Measurements from ENCODE around the gene SEC14L5. TPM values are rescaled to one million over a fixed set of nuclear protein-coding genes. Genes with fewer than 3 reads are reported as not detected.
A peak's percentile ranks its signal among the peaks of the same experiment; 100 is the strongest.
"Not testable (repeated sequence)": the region's sequence is repeated elsewhere in the genome, so short reads cannot be mapped to it uniquely, and the experiment has no call there.

The SEC14L5 gene
- total RNA-seq, 1 donor from 2014 or later: 43.1 TPM

DNA sequence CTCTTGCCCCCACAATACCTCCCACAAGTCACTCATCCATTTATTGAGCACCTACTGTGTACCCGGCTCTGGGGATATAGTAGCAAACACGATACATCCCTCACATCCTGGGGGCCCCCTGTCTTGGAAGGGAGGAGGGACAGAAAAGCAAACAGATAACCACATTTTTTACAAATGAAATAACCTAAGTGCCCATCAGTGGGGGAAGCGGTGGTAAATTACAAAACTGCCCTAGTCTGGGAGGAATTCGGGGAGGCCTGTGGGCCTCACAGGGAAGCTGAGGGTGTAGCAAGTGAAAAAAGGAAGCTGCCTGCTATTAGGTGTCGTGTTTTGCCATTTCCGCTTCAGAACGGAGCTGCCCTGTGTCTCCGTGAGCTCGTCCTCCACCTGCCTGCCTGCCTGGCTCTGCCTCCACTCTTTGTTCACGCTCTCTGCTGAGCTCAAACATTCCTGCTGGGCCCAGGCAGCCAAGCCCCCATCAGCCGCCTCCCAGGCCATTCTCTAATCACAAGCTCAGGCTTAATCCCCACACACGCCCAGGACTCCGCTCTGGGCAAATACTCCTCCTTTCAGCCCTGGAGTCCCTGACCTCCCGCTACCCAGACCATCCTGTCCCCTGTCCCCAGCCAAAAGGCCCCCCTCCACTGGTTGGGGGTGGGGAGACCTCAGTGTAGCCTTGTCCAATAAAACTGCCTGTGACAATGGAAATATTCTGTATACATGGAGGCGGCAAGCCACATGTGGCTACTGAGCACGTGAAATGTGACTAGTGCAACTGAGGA lies 10.2 kb upstream of the SEC14L5 start:
- DNase-seq (ENCODE audit: low spot score) (no peak), ATAC-seq (no peak)
- intact Hi-C loops (cut with DNase I): no loop called here

DNA sequence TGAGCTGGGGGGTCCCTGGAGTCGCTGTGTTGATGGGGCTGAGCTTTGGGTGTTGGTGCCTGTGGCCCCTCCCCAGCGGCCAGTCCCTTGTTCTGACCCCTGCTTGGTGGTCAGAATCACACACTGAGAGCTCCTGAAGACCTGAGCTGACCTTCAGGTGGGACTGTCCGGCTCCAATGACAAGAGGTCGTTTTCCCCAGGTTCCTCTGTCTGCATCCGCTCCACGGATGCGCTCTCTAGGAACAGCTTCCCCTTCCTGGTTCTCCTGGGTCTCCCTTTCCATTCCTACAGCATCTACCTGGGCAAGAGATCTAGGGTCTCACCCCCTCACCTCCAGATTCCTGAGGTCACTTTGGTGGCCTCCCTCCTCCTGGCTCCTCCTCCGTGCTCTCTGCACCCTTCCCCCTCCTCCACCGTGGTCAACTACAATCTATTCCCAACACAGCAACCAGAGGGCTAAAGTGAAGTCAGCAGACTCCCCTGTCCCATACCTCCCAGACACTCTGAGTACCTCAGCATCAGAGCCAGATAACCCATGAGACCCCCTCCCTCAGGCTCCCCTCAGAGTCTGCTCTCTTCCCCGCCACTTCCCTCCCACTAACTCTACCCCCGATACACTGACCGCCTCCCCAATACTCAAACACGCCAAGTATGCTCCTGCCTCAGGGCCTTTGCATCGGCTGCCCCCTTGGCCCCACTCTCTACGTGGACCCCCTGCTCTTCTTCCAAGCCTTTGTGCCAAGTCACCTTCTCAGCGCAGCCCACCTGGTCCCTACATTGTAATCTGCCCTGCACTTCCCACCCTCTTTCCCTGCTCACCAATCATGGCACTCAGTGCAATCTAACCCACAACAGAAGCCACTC lies 9.0 kb upstream of the SEC14L5 start:
- intact Hi-C loops (cut with DNase I): no loop called here
- DNase-seq (ENCODE audit: low spot score) (no peak), ATAC-seq (no peak)

DNA sequence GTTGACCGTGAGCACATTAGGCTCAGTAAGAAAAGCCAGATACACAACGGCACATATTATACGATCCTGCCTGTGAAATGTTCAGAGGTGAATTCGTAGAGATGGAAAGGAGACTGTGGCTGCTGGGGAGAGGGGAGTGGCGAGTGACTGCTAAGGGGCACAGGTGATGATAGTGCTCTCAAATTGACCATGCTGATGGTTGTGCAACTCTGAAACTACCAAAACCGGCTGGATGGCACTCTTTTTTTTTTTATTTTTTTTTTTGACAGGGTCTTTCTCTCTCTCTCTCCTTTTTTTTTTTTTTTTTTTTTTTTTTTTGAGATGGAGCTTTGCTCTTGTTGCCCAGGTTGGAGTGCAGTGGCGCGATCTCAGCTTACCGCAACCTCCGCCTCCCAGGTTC lies 8.1 kb upstream of the SEC14L5 start:
- intact Hi-C loops (cut with DNase I): loop anchor here (10.0 kb wide), 1 partner anchor 255 kb away; the partner anchor contains the start of gene NUDT16L1
- ATAC-seq: no peak
- DNase-seq (ENCODE audit: low spot score): no peak

DNA sequence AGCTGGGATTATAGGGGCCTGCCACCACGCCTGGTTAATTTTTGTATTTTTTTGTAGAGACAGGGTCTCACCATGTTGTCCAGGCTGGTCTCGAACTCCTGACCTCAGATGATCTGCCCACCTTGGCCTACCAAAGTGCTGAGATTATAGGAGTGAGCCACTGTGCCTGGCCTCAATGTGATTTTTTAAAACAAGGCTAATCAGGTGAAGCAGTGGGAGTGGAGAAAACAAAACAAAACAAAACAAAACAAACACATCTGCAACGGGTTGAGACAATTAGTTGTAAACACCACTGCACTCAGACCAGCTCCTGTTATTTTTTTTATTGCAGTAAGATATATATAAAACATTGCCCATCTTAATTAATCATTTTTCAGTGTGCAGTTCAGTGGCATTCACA lies 6.5 kb upstream of the SEC14L5 start:
- not testable (repeated sequence) for ATAC-seq; DNase-seq (ENCODE audit: low spot score)
- intact Hi-C loops (cut with DNase I): loop anchor here (10.0 kb wide), 1 partner anchor 257 kb away; the partner anchor contains the start of gene NUDT16L1

DNA sequence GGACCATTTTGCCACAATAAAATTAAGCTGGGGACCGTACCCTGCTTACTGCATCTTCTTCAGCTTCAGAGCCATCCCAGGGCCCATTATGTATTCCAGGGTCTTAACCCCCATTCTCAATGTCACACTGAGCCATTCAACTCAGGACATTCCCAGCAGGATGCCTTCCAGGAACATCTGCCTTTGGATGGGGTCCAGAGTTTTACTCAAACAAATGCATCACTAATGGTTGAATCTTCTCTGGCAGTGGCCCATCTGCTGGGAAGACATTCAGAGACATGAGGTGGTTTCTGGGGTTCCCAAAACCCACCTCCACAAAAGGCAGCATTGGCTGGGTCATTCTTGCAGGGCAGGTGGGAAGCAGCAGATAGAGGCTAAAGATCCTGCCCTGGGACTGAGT lies 3.4 kb upstream of the SEC14L5 start:
- ATAC-seq (no peak), DNase-seq (ENCODE audit: low spot score) (no peak)
- intact Hi-C loops (cut with DNase I): loop anchor here (5.0 to 10.0 kb wide), 3 partner anchors 68 to 260 kb away; partner anchors contain the start of gene NUDT16L1

DNA sequence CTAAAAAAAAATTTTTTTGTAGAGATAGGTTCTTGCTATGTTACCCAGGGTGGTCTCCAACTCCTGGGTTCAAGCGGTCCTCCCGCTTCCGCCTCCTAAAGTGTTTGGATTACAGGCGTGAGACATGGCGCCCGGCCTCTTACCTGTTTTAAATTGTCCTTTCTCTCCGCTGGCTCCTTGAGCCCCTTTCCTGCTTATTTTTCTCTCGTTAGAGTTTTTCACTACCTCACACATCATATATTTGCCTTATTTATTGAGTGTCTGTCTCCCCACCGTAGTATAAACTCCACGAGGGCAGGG lies 760 bp upstream of the SEC14L5 start:
- DNase-seq (ENCODE audit: low spot score): no peak
- no peak for ATAC-seq
- intact Hi-C loops (cut with DNase I): loop anchor here (5.0 to 10.0 kb wide), 3 partner anchors 65 to 263 kb away; partner anchors contain the start of gene NUDT16L1

DNA sequence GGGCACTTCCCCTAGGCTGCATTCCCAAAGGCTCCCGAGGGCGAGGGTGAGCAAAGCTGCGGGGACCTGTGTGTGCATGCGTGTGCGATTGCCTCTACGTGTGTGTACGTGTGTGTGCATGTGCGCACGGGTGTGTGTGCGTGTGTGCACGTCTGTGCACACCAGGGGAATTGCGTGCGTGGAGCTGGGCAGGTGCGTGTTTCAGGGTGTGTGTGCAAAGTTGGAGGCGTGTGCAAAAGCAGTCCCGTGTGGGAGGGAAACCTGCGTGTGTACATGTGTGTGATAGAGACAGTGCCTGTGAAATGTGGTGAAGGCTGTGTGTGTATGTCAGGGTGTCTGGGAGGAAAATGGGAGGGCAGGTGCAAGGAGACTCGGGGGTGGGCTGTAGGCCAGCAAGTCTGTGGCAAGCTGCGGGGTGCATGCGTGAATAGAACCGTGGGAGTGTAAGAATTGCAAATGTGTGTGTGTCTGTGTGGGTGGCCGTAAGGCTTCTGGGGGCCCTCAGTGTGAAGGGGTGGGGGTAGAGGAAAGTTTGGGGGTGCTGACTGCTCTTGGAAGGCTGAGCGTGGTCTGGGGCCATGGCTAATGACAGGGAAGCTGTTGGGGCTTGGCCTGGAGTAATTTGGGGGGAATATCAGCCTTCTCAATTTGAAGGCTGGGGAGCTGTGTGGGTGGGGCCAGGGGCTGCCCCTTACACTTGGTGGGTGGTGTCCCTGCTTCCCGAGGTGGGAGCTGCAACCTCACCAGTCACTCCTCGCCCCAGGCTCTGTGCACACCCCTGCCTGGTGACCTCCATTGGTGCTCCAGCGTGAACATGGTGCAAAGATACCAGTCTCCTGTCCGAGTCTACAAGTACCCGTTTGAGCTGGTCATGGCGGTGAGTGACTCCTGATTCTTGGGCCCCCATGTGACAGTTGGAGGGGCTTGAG lies 644 bp downstream of the SEC14L5 start:
- intact Hi-C loops (cut with DNase I): loop anchor here (5.0 to 10.0 kb wide), 3 partner anchors 64 to 264 kb away; partner anchors contain the start of gene NUDT16L1
- DNase-seq (ENCODE audit: low spot score): no peak
- ATAC-seq: no peak

DNA sequence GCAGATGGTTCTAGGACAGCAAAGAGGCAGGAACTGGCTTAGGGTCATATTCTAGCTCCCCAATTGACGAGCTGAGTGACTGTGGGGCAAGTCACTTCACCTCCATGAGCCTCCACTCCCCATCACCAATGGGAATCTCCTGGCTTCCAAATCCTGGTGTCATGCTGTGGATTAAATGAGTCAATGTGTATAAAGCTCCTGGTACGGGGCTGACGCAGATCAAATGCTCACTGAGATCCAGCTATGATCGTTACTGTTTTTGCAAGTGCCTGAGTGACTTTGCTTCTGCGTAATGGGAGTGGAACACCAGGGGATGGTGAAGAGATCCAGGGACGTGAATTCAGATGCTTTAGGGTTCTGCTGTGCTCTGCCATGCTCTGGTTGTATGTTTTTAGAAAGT lies 2.4 kb downstream of the SEC14L5 start:
- ATAC-seq (no peak), DNase-seq (ENCODE audit: low spot score) (no peak)
- intact Hi-C loops (cut with DNase I): no loop called here

DNA sequence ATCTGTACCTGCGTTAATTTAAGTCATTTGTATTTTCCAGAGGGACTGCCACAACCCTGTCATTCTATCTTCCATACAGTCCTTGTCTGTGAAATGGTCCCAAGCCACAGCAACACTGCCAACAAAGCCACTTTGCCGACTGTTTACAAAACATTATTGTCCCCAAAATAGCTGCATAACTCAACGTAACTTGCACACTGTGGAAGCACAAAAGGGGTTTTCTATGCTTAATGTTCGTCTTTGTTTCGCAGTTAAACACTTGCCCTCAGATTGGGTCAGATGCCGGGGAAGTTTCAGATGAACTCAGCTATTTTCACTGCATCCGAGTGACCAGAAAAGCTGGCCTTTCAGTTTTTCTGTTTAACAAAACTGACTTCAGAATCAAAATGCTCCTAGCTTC lies 4.6 kb downstream of the SEC14L5 start:
- ATAC-seq (no peak), DNase-seq (ENCODE audit: low spot score) (no peak)
- intact Hi-C loops (cut with DNase I): no loop called here

DNA sequence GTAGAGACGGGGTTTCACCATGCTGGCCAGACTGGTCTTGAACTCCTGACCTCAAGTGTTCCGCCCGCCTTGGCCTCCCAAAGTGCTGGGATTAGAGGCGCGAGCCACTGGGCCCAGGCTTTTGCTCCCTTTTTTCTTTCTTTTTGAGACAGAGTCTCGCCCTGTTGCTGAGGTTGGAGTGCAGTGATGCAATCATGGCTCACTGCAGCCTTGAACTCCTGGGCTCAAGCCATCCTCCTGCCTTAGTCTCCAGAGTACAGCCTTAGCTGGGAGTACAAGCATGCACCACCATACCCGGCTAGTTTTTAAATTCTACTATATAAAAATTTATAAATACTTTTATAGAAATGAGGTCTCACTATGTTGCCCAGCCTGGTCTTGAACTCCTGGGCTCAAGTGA lies 5.4 kb downstream of the SEC14L5 start:
- intact Hi-C loops (cut with DNase I); DNase-seq (ENCODE audit: low spot score); ATAC-seq: not testable (repeated sequence)

DNA sequence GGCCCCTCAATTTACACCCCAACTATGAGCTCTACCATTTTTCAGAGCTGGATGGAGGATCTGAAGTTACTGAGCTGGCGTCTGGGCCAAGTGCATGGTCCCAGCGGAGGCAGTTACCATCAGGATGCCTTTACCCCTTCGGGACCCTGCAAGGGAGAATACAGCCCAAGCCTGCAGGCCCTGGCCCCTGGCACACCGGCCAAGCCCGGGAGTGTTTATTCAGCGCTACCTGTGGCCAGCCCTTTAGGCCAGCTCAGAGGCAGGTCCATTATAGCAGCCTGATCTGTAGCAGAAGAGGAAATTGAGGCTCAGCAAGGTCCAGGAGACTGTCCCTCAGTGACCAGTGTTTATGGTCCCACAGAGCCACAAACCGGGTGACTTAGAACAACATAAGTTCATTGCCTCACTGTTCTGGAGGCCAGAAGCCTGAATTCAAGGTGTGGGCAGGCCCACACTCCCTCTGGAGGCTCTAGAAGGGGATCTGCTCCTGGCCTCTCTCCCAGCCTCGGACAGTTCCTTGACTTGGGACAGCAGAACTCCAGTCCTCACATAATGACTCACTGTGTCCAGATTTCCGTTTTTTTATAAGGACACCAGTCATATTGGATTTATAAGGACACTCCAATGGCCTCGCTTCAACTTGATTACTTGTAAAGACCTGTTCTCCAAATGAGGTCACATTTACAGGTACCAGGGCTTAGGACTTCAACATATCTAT lies 8.8 kb downstream of the SEC14L5 start:
- DNase-seq (ENCODE audit: low spot score): no peak
- intact Hi-C loops (cut with DNase I): no loop called here
- no peak for ATAC-seq

DNA sequence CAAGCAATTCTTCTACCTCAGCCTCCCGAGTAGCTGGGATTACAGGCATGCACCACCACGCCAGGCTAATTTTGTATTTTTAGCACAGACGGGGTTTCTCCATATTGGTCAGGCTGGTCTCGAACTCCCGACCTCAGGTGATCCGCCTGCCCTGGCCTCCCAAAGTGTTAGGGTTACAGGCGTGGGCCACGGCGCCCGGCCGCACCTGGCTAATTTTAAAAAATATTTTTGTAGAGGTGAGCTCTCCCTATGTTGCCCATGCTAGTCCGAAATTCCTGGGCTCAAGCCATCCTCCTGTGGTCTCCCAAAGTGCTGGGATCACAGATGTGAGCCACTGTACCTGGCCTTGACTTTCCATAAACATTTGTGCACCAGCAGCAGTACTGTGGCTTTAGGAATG lies 10.1 kb downstream of the SEC14L5 start:
- intact Hi-C loops (cut with DNase I); DNase-seq (ENCODE audit: low spot score); ATAC-seq: not testable (repeated sequence)

DNA sequence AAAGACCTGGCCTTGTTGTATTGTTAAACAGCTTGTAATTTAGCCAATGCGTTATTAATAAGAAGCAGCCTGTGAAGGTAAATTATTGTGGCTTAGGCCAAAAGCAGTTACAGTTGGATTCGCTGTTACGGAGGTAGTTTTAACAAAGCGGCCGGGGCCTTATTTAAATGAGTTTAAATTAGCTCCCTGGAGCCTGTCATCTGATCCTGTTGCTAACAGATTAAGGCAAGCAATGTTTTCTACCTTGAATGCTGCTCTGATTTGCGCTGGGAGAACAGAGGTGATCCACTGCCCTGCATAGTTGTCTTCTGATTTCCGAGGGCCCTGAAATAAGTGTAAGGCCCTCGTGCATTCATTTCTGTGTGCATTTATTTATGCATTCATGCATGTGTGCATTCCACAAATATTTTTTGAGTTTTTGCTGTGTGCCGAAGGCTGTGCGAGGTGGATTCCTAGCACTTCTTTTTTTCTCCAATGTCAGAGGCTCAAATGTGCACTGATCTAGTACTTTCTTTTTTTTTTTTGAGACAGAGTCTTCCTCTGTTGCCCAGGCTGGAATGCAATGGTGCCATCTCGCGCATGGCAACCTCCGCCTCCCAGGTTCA lies 10.9 kb downstream of the SEC14L5 start:
- ATAC-seq (no peak), DNase-seq (ENCODE audit: low spot score) (no peak)
- intact Hi-C loops (cut with DNase I): no loop called here

DNA sequence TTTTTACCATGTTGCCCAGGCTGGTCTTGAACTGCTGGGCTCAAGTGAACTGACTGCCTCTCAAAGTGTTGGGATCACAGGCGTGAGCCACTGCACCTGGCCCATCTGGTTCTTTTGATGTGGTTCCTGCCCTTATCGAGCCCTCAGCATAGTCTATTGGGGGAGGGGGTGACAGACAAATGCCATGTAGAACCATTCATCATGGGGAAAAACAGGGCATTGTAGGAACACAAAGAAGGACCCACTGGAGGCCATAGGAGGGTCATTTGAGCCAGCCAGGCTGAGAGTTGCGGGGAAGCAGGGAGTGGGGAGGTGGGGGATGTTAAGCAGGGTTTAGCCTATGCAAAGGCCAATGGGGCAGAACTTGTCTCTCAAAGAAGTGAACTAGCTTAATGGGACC lies 11.9 kb downstream of the SEC14L5 start:
- peak; percentile 33 for ATAC-seq
- intact Hi-C loops (cut with DNase I): no loop called here

DNA sequence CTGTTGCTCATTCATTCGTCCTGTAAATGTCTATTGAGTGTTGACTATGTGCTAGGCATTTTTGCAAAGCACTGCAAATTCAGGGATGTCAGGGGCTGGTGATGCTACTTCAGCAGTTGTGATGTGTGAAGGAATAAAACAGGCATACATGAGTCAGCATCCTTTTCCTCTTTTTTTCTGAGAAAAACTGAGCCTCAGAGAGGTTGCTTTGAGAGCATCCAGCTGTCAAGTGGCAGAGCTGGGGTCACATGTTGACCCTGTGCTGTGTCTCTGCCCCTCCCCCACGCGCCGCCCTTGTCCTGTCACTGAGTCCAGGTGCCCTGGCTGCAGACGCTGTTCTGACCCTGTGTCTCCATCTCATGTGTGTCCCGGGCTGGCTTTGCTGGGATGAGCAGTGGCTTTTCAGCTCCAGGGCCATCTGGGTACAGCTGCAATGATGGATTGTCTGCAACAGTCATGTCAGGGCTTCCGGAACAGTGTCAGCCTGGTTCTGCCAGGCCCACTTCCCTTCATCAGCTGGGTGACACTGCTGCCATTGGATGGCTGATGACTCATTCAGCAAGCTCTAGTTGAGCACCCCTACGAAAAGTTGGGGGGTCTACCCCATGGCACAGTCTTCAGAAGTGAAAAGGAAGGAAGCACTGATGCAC lies 14.9 kb downstream of the SEC14L5 start:
- intact Hi-C loops (cut with DNase I): no loop called here
- DNase-seq (ENCODE audit: low spot score): no peak
- no peak for ATAC-seq

More for the DNA sequence above, 11.9 kb downstream of the SEC14L5 start:
- DNase-seq (ENCODE audit: low spot score): no peak

DNA sequence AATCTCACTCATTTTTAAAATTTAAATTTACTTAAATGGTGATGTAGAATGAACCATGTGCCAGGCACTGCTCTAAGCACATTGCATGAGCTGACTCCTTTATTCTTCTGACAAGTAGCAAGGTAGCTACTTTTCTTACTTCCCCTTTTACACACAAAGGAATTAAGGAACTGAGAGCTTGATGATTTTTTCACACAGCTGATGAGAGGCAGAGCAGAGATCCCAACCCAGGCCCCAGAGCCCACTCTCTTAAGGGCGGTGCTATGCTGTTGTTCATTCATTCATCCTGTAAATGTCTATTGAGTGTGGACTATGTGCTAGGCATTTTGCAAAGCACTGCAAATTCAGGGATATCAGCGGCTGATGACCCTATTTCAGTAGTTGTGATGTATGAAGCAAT lies 17.9 kb downstream of the SEC14L5 start:
- DNase-seq (ENCODE audit: low spot score): no peak
- no peak for ATAC-seq
- intact Hi-C loops (cut with DNase I): no loop called here

DNA sequence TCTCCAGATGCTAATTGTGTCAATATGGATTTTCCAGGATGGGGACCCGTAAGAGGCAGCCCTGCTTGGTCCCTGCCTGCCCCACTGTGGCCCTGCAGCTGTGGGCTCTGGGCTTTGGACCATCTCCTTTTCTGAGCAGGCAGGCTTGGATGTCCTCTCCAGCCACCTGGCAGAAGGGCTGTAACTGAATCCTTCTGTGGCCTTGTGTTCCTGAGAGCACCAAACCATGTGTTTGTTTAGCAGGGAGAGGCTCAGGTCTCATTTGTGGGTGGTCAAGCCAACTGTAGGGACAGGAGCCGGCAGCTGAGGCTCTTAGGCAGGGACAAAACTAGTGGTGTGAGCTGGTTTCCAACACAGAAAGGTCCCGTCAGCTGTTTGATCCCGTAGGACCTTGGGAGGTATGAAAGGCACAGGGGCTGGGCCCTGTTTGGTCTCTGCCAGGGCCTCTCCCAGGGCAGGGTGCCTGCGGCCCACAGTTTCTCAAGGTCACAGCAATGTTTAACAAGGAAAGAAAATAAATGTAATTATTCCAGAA lies 18.5 kb downstream of the SEC14L5 start:
- no peak for ATAC-seq
- intact Hi-C loops (cut with DNase I): no loop called here

More for the DNA sequence above, 18.5 kb downstream of the SEC14L5 start:
- no peak for DNase-seq (ENCODE audit: low spot score)
